T47D (cell line): ENCODE results near the gene RPS25.
"Not testable (repeated sequence)": the region's sequence is repeated elsewhere in the genome, so short reads cannot be mapped to it uniquely, and the experiment has no call there.

ENCODE experiments used
- DNase-seq, 2 experiments: peaks; one replicate each; pipeline versions ENCODE4 v3.0.0 to v3.0.0-alpha.2; 2011 to 2012; ENCODE audit warnings: low read depth in 1 of 2, low spot score in 1 of 2
- JUND ChIP-seq: IDR thresholded peaks from 2 replicates; pipeline ENCODE4 v1.6.1; 2012; ENCODE audit warnings: low read depth
- in situ Hi-C: cut with HindIII; loops from 2 replicates; pipeline ENCODE4 v1.10.0; 2016; ENCODE audit warnings: low sequenced_read_pairs, low pct_unique_long_range_greater_than_20kb

RPS25 gene

GRCh38 chr11:118996926-118997626 lies 21.1 kb downstream of the RPS25 start:
- DNase-seq: no peak
- no peak for TF ChIP-seq JUND
- in situ Hi-C loops: no loop called here

GRCh38 chr11:118991486-118992038 lies 26.6 kb downstream of the RPS25 start:
- DNase-seq, in situ Hi-C loops: not testable (repeated sequence)

DNA sequence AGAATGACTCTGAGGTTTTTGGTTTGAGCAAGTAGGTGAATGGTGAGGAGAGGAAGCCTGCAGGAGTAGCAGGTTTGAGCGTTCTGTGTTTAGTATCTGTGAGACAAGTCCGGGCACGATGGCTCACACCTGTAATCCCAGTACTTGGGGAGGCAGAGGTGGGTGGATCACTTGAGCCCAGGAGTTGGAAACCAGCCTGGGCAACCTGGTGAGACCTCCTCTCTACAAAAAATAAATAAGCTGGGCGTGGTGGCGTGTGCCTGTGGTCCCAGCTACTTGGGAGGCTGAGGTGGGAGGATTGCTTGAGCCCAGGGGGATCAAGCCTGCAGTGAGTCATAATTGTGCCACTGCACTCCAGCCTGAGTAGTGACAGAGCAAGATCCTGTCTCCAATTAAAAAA lies 29.9 kb downstream of the RPS25 start:
- no peak for TF ChIP-seq JUND
- peak in 1 of 2 experiments; percentile 54 for DNase-seq
- in situ Hi-C loops: no loop called here

DNA sequence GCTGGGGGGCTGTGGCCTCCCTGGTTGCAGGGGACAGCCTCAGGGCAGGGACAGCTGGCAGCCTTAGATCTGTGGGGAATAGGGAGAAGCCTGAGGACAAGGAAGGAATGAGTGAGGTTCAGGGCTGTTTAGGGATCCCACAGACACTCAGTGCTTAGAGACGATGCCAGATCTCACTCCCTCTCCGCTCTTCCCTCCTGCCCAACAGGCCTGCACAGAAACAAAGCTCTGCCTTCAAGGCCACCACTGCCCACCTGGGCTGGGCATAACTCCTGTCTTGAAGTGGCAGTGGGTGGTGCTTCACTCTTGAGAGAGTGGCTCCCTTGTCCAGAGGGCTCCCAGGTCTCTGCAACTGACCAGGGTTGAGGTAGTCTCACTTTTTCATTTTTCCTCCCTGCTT lies 33.3 kb downstream of the RPS25 start:
- in situ Hi-C loops: no loop called here
- TF ChIP-seq JUND: no peak
- no peak for DNase-seq

DNA sequence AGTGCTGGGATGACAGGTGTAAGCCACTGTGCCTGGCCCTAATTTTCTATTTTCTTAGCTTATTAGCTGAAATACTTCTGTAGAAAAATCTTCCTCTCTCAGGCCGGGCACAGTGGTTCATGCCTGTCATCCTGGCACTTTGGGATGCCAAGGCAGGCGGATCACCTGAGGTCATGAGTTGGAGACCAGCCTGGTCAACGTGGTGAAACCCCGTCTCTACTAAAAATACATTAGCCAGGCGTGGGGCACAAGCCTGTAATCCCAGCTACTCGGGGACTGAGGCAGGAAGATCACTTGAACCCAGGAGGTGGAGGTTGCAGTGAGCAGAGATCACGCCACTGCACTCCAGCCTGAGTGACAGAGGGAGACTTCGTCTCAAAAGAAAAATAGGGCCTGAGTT lies 33.8 kb downstream of the RPS25 start:
- DNase-seq, in situ Hi-C loops: not testable (repeated sequence)

- no peak for TF ChIP-seq JUND
- no peak for DNase-seq
- in situ Hi-C loops: no loop called here
These were observed 37.8 kb downstream of the RPS25 start for GRCh38 chr11:118980191-118980881.

GRCh38 chr11:118979434-118979833 lies 38.7 kb downstream of the RPS25 start:
- in situ Hi-C loops: no loop called here
- no peak for TF ChIP-seq JUND
- no peak for DNase-seq

DNA sequence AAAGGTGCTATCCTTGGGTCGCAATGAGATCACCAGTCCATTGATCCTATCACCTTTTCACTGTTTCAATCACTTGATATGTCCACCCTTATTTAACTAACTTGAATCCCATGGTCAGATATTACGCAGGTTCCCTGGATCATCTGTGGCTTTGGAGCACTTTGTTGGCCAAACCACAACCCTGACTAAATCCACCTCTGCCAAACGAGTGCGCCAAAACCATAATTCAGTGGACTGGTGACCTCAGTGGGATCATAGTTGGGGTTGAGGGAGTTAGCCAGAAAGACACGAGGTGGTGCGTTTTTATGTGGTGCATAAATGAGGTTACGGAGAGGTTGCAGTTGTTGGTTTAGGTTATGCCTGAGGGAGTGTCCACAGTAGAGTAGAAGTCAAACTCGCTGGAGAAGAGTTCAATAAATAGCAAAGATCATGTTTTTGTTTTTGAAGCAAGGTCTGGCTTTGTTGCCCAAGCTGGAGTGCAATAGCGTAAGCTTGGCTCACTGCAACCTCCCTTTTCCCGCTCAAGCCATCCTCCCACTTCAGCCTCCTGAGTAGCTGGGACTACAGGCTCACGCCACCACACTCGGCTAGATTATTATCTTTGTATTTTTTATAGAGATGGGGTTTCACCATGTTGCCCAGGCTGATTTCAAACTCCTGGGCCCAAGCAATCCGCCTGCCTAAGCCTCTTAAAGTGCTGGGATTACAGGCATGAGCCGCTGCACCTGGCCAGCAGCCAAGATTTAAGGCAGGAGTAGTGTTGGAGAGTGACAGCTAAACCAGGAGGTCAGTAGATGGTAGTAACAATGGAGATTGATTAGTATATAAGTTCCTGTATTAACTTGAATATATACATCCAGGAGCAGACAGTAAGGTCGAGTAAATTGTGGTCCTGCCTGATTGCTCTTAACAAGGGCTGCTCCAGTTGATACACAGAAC lies 42.1 kb downstream of the RPS25 start:
- DNase-seq: peak; percentile 43 to 65
- in situ Hi-C loops: no loop called here
- TF ChIP-seq JUND: no peak

GRCh38 chr11:118973985-118974384 lies 44.2 kb downstream of the RPS25 start:
- in situ Hi-C loops: no loop called here
- DNase-seq: no peak
- no peak for TF ChIP-seq JUND

GRCh38 chr11:118971646-118972045 lies 46.5 kb downstream of the RPS25 start, which contains the start of gene FOXR1:
FOXR1 (plus strand) TSS chr11:118971761; CDS start chr11:118971932, 171 bp downstream.
- TF ChIP-seq JUND: no peak
- DNase-seq: no peak
- in situ Hi-C loops: no loop called here

- DNase-seq, in situ Hi-C loops: not testable (repeated sequence)
These were observed 48.6 kb downstream of the RPS25 start for GRCh38 chr11:118969508-118969907.
